ENCODE data around the gene TK2. TPM values are rescaled to one million over a fixed set of nuclear protein-coding genes. Genes with fewer than 3 reads are reported as not detected.

Gene TK2
- total RNA-seq: 17.2 and 17.8 TPM in 2 replicates

GRCh38 chr16:66549284-66550131 is at the start of gene TK2:
Gene TK2 (minus strand): TSS chr16:66550122. CDS start chr16:66550061, 61 bp downstream.

GRCh38 chr16:66578651-66579531 is 29.0 kb upstream of the TK2 start, which contains the start of gene CMTM2:
Gene CMTM2 (plus strand): TSS chr16:66579463. CDS start chr16:66579608, 145 bp downstream.

GRCh38 chr16:66566051-66566901 is 16.4 kb upstream of the TK2 start, which contains the start of gene CMTM1:
Gene CMTM1 (plus strand): TSS chr16:66566439. CDS start chr16:66566514, 75 bp downstream.

GRCh38 chr16:66552286-66553177 is 2.6 kb upstream of the TK2 start, which contains the start of gene CKLF:
Gene CKLF (plus strand): TSS chr16:66552576. CDS start chr16:66552716, 140 bp downstream.

Other genes with a start within 250 kb of the TK2 start
- 0.14 TPM in 1 of 2 replicates, not detected in the other for gene CDH5, start 183.4 kb downstream of the TK2 start, total RNA-seq
- gene BEAN1, start 122.8 kb downstream of the TK2 start, total RNA-seq: 0.42 TPM in 1 of 2 replicates, not detected in the other
- 18.5 and 40.3 TPM in 2 replicates for gene CKLF, start 2.5 kb upstream of the TK2 start, total RNA-seq
- gene CMTM1, start 16.3 kb upstream of the TK2 start, total RNA-seq: 0.35 TPM in 1 of 2 replicates, not detected in the other
- not detected in 2 replicates for gene CMTM2, start 29.3 kb upstream of the TK2 start, total RNA-seq
- gene CMTM3, start 54.6 kb upstream of the TK2 start, total RNA-seq: 14.6 and 20.2 TPM in 2 replicates
- gene CMTM4, start 146.6 kb upstream of the TK2 start, total RNA-seq: 13.7 and 22.3 TPM in 2 replicates
- gene DYNC1LI2, start 201.5 kb upstream of the TK2 start, total RNA-seq: 42.8 and 56.0 TPM in 2 replicates